Skeletal muscle satellite cell (primary cell): ENCODE results near the gene ANKRD6. TPM values are rescaled to one million over a fixed set of nuclear protein-coding genes. Genes with fewer than 3 reads are reported as not detected.

Source experiments
- small RNA-seq: library from RNA; depleted of rRNA; stranded (forward); fragments of <200 nt; gene quantifications from one replicate; pipeline ENCODE3, GENCODE V24; 2012

The ANKRD6 gene

Small RNAs within 50 kb of the gene (small RNA-seq; reads per million reads assigned to genes)
- gene RN7SL11P = not detected
